Measurements from ENCODE around the gene KAT7. TPM values are rescaled to one million over a fixed set of nuclear protein-coding genes. Genes with fewer than 3 reads are reported as not detected.

The KAT7 gene
- total RNA-seq, 1 donor from 2014 or later, result 65.7 TPM

DNA sequence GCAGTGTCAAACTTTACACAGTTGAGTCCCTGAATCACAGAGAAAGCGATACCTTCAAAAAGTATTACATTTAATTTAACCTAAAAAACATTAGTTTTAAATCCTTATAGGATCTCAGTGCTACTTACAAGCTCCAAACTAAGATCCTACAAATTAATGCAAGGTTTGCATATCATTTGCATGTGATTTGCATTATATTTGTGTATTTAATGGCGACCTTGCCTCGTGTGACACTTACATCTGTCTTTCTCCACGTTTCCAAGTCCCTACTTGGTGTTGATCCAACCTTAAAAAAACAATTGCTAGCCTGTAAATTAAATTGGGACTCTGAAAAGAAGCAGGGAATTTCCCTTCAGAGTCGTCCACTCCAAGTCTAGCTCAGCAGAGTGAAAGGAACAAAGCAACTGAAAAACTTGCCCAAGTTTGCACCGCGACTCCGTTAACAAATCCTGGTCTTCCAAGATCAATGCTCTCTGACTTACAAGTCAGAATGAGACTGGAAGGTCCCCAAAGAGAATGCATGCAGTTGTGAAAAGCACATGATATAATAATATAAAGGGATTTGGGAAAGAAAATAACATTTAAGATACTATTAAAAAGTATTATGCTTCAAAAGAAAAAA lies 23.8 kb upstream of the KAT7 start:
- Mint-ChIP-seq H3K36me3 (ENCODE audit: unreplicated experiment) (no peaks in the 10 kb centered on the region), H3K27ac (ENCODE audit: unreplicated experiment) (peak overlapping the region; percentile 68), H3K4me1 (ENCODE audit: low read depth, unreplicated experiment) (peaks cover 17% of the 10 kb centered on the region), H3K4me3 (ENCODE audit: unreplicated experiment) (peak overlapping the region; percentile 82), H3K27me3 (ENCODE audit: unreplicated experiment) (peaks cover 6% of the 10 kb centered on the region), H3K9me3 (ENCODE audit: unreplicated experiment) (peaks cover 4% of the 10 kb centered on the region)
- TF ChIP-seq, protein P1, sequence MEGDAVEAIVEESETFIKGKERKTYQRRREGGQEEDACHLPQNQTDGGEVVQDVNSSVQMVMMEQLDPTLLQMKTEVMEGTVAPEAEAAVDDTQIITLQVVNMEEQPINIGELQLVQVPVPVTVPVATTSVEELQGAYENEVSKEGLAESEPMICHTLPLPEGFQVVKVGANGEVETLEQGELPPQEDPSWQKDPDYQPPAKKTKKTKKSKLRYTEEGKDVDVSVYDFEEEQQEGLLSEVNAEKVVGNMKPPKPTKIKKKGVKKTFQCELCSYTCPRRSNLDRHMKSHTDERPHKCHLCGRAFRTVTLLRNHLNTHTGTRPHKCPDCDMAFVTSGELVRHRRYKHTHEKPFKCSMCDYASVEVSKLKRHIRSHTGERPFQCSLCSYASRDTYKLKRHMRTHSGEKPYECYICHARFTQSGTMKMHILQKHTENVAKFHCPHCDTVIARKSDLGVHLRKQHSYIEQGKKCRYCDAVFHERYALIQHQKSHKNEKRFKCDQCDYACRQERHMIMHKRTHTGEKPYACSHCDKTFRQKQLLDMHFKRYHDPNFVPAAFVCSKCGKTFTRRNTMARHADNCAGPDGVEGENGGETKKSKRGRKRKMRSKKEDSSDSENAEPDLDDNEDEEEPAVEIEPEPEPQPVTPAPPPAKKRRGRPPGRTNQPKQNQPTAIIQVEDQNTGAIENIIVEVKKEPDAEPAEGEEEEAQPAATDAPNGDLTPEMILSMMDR (IDR thresholded peaks at IDR 0.05; ENCODE audit: partially characterized antibody, unreplicated experiment), result no peak
- no peak for DNase-seq

DNA sequence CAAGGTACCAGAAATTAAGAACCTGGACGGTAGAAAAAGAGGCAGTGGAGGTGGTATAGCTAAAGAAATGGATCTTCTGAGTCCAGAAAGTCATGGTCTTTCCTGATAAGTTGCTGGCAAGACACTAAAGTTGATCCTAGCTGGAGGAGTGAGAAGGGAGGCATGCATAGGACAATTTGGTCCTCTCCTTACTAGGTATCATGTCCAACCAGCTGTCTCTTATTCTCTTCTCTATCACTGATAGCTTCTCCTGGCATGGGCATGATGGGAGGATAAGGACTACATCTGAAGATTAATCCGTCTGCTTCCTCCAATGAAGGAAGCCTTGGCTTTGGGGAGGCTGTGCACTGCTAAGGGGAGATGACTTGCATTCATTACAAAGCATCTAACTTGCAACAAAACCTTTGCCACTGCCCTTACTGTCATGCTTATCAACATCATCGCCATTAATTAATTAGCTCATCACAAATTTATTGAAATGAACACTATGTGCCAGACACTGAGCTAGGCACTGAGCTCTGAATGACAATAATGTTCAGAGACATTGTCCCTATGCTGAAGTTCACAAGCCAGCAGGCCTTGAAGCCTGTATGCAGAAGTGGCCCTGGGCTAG lies 21.5 kb upstream of the KAT7 start:
- TF ChIP-seq, protein P1 (IDR thresholded peaks at IDR 0.05; ENCODE audit: partially characterized antibody, unreplicated experiment), result no peak
- H3K4me3 Mint-ChIP-seq (ENCODE audit: unreplicated experiment), result no peak overlapping the region
- no peak for DNase-seq
- peaks cover 17% of the 10 kb centered on the region for H3K4me1 Mint-ChIP-seq (ENCODE audit: low read depth, unreplicated experiment)
- H3K27me3 Mint-ChIP-seq (ENCODE audit: unreplicated experiment), result peaks cover 3% of the 10 kb centered on the region
- no peaks in the 10 kb centered on the region for H3K36me3 Mint-ChIP-seq (ENCODE audit: unreplicated experiment)
- no peak overlapping the region for H3K27ac Mint-ChIP-seq (ENCODE audit: unreplicated experiment)
- peaks cover 6% of the 10 kb centered on the region for H3K9me3 Mint-ChIP-seq (ENCODE audit: unreplicated experiment)

DNA sequence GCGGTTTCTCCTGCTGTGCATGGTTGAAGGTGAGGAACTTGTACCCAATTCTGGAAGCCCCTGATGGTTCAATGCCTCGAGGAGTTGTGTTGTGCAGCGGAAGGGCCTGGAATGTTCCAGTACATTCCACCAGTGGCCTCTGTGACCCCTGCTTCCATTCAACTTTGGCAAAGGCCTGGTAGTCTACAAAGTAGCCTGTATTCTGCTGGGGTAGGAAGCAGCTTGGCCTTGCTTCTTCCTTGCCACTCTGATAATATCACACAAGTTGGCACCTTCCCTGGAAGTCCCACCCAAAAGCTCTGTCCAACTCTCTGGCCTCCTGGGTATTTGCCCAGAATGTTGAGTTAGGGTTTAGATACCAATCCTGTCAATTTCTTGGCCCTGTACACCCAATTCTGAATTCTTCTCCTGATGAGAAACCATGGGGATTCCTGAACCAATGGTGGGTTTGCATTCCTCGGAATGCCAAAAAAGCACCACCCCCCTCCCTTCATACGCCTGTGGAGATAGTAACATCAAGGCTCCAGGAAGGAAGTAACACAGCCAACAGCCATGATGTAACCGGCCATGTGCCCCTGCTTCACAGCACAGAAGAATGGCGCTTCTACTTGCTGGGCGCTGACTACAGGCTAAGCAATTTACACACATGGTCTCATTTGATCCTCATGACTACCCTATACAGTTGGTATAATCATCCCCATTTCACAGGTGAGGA lies 12.8 kb upstream of the KAT7 start:
- peaks cover 2% of the 10 kb centered on the region for H3K9me3 Mint-ChIP-seq (ENCODE audit: unreplicated experiment)
- H3K4me3 Mint-ChIP-seq (ENCODE audit: unreplicated experiment), result no peak overlapping the region
- H3K27me3 Mint-ChIP-seq (ENCODE audit: unreplicated experiment), result no peaks in the 10 kb centered on the region
- TF ChIP-seq, protein P1 (IDR thresholded peaks at IDR 0.05; ENCODE audit: partially characterized antibody, unreplicated experiment), result no peak
- no peak overlapping the region for H3K27ac Mint-ChIP-seq (ENCODE audit: unreplicated experiment)
- H3K4me1 Mint-ChIP-seq (ENCODE audit: low read depth, unreplicated experiment), result peaks cover 10% of the 10 kb centered on the region
- no peak for DNase-seq
- H3K36me3 Mint-ChIP-seq (ENCODE audit: unreplicated experiment), result no peaks in the 10 kb centered on the region

DNA sequence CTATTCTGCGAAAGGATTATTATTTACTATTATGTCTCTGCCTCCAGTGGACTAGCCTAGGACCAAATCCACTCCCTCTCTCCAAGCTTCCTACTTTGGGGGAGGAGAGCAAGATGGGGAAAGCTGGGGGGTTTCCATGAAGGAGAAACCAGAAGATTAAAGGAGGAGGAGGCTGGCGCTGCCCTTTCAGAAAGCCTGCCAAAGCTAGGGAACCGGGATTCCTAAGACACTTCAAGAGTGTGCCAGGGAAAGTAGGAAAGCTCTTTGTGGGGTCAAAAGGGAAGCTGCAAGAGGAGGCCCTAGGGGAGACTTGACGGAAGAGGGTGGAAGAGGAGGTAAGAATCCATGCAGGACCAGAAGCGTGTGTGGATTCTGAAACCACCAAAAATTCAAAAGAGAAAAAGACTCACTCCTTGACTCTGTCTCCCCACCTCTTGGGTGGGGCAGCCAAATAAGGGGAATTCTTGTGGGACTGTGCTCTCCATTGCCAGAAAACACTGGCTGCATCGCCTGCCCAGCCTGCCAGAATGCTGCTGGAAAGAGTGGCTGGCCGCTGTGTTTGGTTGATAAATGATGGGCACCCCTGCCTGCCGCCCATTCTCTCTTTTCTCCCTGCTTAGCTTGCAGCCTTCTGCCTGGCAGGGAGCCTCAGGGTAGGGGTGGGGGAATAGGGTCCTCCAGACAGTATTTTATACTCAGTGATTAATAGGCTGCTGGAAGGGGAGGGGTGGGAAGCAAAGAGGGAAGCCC lies 11.8 kb upstream of the KAT7 start:
- Mint-ChIP-seq H3K4me3 (ENCODE audit: unreplicated experiment) (no peak overlapping the region), H3K27ac (ENCODE audit: unreplicated experiment) (no peak overlapping the region), H3K9me3 (ENCODE audit: unreplicated experiment) (peaks cover 2% of the 10 kb centered on the region), H3K4me1 (ENCODE audit: low read depth, unreplicated experiment) (peaks cover 16% of the 10 kb centered on the region), H3K27me3 (ENCODE audit: unreplicated experiment) (no peaks in the 10 kb centered on the region), H3K36me3 (ENCODE audit: unreplicated experiment) (no peaks in the 10 kb centered on the region)
- DNase-seq, result no peak
- TF ChIP-seq, protein P1 (IDR thresholded peaks at IDR 0.05; ENCODE audit: partially characterized antibody, unreplicated experiment), result no peak
